Measurements from ENCODE around the gene HBEGF. TPM values are rescaled to one million over a fixed set of nuclear protein-coding genes. Genes with fewer than 3 reads are reported as not detected.

HBEGF gene
- polyA plus RNA-seq, 1 donor (not counting 4 experiments of a cell fraction or from before 2014, with no cell fraction given) = 53.1 TPM

DNA sequence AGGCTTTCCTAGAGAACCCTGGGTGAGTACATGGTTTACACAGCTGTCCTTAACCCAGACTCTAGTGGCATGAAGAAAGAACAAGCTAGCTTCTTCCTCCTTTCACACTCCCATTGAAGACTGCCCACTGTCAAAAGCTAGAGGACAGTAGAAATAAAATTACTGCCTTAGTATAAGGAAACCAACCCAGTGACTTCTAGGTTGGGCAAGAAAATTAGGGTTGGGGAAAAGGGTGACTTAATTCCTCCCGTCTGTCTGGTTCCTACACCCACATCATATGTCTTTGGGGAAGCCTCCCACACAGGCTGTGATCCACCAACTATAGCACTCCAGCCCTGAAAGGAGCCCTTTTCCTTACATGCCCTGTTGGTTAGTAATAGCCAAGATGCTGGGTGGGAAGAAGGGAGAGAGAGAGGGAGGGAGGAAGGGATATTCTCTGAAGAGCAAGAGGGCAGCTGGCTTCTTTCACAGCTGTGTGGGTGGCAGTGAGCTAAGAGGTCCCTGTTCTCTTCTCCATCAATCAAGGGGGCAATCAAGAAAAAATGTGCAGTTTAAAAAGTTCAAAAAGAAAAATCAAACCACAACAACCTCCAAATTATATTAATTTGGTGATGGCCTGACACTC, 21.7 kb downstream of the HBEGF start:
- Histone ChIP-seq H3K4me1 (ENCODE audit: control insufficient read depth, extremely low read depth, insufficient read depth, low read length) (peaks cover 30% of the 10 kb centered on the region), H3K27me3 (ENCODE audit: control insufficient read depth, extremely low read depth, insufficient read depth, low read length) (no peaks in the 10 kb centered on the region), H3K9me1 (ENCODE audit: control insufficient read depth, extremely low read depth, insufficient read depth, low read length) (no peaks in the 10 kb centered on the region), H3K9me3 (ENCODE audit: control insufficient read depth, low read depth, low read length) (no peaks in the 10 kb centered on the region), H3K36me3 (ENCODE audit: control insufficient read depth in 2 of 2, extremely low read depth in 1 of 2, insufficient read depth in 2 of 2, low read length in 2 of 2) (no peaks in the 10 kb centered on the region), H3K9ac (ENCODE audit: control insufficient read depth, extremely low read depth, insufficient read depth, low read length) (no peak overlapping the region), H2AFZ (ENCODE audit: control insufficient read depth, low read length) (no peak overlapping the region), H3K79me2 (ENCODE audit: control insufficient read depth, insufficient read depth, low read length) (no peaks in the 10 kb centered on the region), H3K4me3 (ENCODE audit: control insufficient read depth in 2 of 3, extremely low read depth in 1 of 3, insufficient read depth in 2 of 3, low read depth in 1 of 3, low read length in 3 of 3) (no peak overlapping the region), H4K20me1 (ENCODE audit: control insufficient read depth, extremely low read depth, insufficient read depth, low read length) (no peaks in the 10 kb centered on the region), H3K4me2 (ENCODE audit: control insufficient read depth, extremely low read depth, insufficient read depth, low read depth, low read length) (no peak overlapping the region), H3K27ac (ENCODE audit: control insufficient read depth, insufficient read depth, low read length) (no peak overlapping the region)
- DNase-seq (ENCODE audit: low read depth, low spot score) (no peak), FAIRE-seq (no peak)
- TF ChIP-seq, protein P1, sequence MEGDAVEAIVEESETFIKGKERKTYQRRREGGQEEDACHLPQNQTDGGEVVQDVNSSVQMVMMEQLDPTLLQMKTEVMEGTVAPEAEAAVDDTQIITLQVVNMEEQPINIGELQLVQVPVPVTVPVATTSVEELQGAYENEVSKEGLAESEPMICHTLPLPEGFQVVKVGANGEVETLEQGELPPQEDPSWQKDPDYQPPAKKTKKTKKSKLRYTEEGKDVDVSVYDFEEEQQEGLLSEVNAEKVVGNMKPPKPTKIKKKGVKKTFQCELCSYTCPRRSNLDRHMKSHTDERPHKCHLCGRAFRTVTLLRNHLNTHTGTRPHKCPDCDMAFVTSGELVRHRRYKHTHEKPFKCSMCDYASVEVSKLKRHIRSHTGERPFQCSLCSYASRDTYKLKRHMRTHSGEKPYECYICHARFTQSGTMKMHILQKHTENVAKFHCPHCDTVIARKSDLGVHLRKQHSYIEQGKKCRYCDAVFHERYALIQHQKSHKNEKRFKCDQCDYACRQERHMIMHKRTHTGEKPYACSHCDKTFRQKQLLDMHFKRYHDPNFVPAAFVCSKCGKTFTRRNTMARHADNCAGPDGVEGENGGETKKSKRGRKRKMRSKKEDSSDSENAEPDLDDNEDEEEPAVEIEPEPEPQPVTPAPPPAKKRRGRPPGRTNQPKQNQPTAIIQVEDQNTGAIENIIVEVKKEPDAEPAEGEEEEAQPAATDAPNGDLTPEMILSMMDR (optimal IDR thresholded peaks at IDR 0.05 in 1 of 3, IDR thresholded peaks at IDR 0.05 in 1 of 3, conservative IDR thresholded peaks at IDR 0.05 in 1 of 3; ENCODE audit: extremely low read depth in 1 of 3, insufficient read depth in 2 of 3, low read length in 3 of 3) = no peak
- TF ChIP-seq EZH2 (IDR thresholded peaks at IDR 0.05; ENCODE audit: low read length) = no peak
- dilution Hi-C loops (cut with MboI; ENCODE audit: extremely low pct_ligation_motif_present, low sequenced_read_pairs) = no loop called here

DNA sequence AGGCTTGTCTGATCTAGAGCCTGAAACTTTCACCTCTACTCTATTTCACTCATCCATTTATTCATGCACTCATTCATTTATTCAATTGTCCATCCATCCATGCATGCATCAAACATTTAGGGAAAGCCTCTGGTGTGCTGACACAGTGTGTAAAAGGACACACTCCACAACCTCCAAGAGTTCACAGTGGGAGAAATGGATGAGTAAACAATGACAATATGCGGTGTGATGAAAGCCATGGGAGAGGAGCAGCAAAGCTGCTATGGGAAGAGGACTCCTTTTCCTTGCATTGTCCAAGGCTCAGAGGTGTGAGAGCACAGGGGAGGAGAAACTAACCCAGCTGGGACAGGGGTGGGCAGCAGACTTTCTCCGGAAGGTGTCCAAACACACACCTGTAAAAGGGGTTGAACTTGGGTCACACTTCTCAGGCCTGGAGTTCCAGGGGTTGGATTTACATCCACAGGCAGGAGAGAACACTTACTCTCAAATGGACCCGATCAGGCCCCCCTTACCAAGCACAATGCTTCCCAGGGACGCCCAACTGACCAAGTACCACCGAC, 22.3 kb downstream of the HBEGF start:
- Histone ChIP-seq H3K4me3 (ENCODE audit: control insufficient read depth in 2 of 3, extremely low read depth in 1 of 3, insufficient read depth in 2 of 3, low read depth in 1 of 3, low read length in 3 of 3) (no peak overlapping the region), H3K27me3 (ENCODE audit: control insufficient read depth, extremely low read depth, insufficient read depth, low read length) (no peaks in the 10 kb centered on the region), H3K4me2 (ENCODE audit: control insufficient read depth, extremely low read depth, insufficient read depth, low read depth, low read length) (no peak overlapping the region), H2AFZ (ENCODE audit: control insufficient read depth, low read length) (no peak overlapping the region), H3K4me1 (ENCODE audit: control insufficient read depth, extremely low read depth, insufficient read depth, low read length) (peaks cover 35% of the 10 kb centered on the region), H3K36me3 (ENCODE audit: control insufficient read depth in 2 of 2, extremely low read depth in 1 of 2, insufficient read depth in 2 of 2, low read length in 2 of 2) (no peaks in the 10 kb centered on the region), H3K27ac (ENCODE audit: control insufficient read depth, insufficient read depth, low read length) (no peak overlapping the region), H3K9me1 (ENCODE audit: control insufficient read depth, extremely low read depth, insufficient read depth, low read length) (no peaks in the 10 kb centered on the region), H3K79me2 (ENCODE audit: control insufficient read depth, insufficient read depth, low read length) (no peaks in the 10 kb centered on the region), H3K9ac (ENCODE audit: control insufficient read depth, extremely low read depth, insufficient read depth, low read length) (no peak overlapping the region), H3K9me3 (ENCODE audit: control insufficient read depth, low read depth, low read length) (no peaks in the 10 kb centered on the region), H4K20me1 (ENCODE audit: control insufficient read depth, extremely low read depth, insufficient read depth, low read length) (no peaks in the 10 kb centered on the region)
- dilution Hi-C loops (cut with MboI; ENCODE audit: extremely low pct_ligation_motif_present, low sequenced_read_pairs) = no loop called here
- DNase-seq (ENCODE audit: low read depth, low spot score) = no peak
- no peak for FAIRE-seq
- TF ChIP-seq, protein P1 (optimal IDR thresholded peaks at IDR 0.05 in 1 of 3, IDR thresholded peaks at IDR 0.05 in 1 of 3, conservative IDR thresholded peaks at IDR 0.05 in 1 of 3; ENCODE audit: extremely low read depth in 1 of 3, insufficient read depth in 2 of 3, low read length in 3 of 3) = no peak
- TF ChIP-seq EZH2 (IDR thresholded peaks at IDR 0.05; ENCODE audit: low read length) = no peak

All from keratinocyte (primary cell).